Astrocyte (in vitro differentiated cells and primary cell): ENCODE measurements around the gene DGKB. TPM values are rescaled to one million over a fixed set of nuclear protein-coding genes. Genes with fewer than 3 reads are reported as not detected.
A peak's percentile ranks its signal among the peaks of the same experiment; 100 is the strongest.

Source experiments
- DNase-seq: peaks from one replicate; pipeline ENCODE4 v3.0.0-alpha.2; 2010; ENCODE audit warnings: low read depth
- FAIRE-seq: peaks from 2 replicates; lab custom pipeline; 2011; peaks lifted over from hg19 to GRCh38; lab: Jason Lieb, UNC
- H2AFZ ChIP-seq: 2 replicates; pipeline ENCODE4 v1.6.0; 2012; ENCODE audit warnings: low read depth, low read length, inconsistent platforms
- H3K27ac ChIP-seq: 2 replicates; pipeline ENCODE4 v1.5.1; 2011; ENCODE audit warnings: low read depth, low read length, inconsistent platforms
- H3K27me3 ChIP-seq: 2 replicates; pipeline ENCODE4 v1.6.0; 2011; ENCODE audit warnings: low read length, inconsistent platforms; ENCODE audit not compliant: insufficient read depth
- H3K36me3 ChIP-seq: 2 replicates; pipeline ENCODE4 v1.5.1; 2011; ENCODE audit warnings: low read length, inconsistent platforms; ENCODE audit not compliant: insufficient read depth
- H3K4me1 ChIP-seq: 2 replicates; pipeline ENCODE4 v1.5.1; 2011; ENCODE audit warnings: low read length, inconsistent platforms; ENCODE audit not compliant: insufficient read depth
- H3K4me2 ChIP-seq: 2 replicates; pipeline ENCODE4 v1.6.0; 2012; ENCODE audit warnings: low read length, inconsistent platforms
- H3K4me3 ChIP-seq: 2 replicates; pipeline ENCODE4 v1.5.1; 2011; ENCODE audit warnings: low read depth, mild to moderate bottlenecking, low read length, inconsistent platforms; ENCODE audit not compliant: insufficient read depth
- H3K79me2 ChIP-seq: 2 replicates; pipeline ENCODE4 v1.6.0; 2012; ENCODE audit warnings: mild to moderate bottlenecking, low read length, inconsistent platforms; ENCODE audit not compliant: insufficient read depth
- H3K9ac ChIP-seq: 2 replicates; pipeline ENCODE4 v1.6.0; 2012; ENCODE audit warnings: mild to moderate bottlenecking, low read length, inconsistent platforms
- H3K9me3 ChIP-seq: 2 replicates; pipeline ENCODE4 v1.5.1; 2012; ENCODE audit warnings: low read depth, mild to moderate bottlenecking, low read length, inconsistent platforms; ENCODE audit not compliant: insufficient read depth
- H4K20me1 ChIP-seq: 2 replicates; pipeline ENCODE4 v1.6.0; 2012; ENCODE audit warnings: low read length, inconsistent platforms; ENCODE audit not compliant: insufficient read depth
- H3K27ac Mint-ChIP-seq: one replicate; pipeline ENCODE4 v1.8.0; 2021; ENCODE audit warnings: mild to moderate bottlenecking, mixed read lengths; ENCODE audit not compliant: unreplicated experiment
- H3K27me3 Mint-ChIP-seq: one replicate; pipeline ENCODE4 v1.8.0; 2021; ENCODE audit warnings: low read depth, mixed read lengths; ENCODE audit not compliant: unreplicated experiment
- H3K36me3 Mint-ChIP-seq: one replicate; pipeline ENCODE4 v1.8.0; 2021; ENCODE audit warnings: low read depth, mixed read lengths; ENCODE audit not compliant: unreplicated experiment
- H3K4me1 Mint-ChIP-seq: one replicate; pipeline ENCODE4 v1.8.0; 2021; ENCODE audit warnings: low read depth, mixed read lengths; ENCODE audit not compliant: unreplicated experiment
- H3K4me3 Mint-ChIP-seq: one replicate; pipeline ENCODE4 v1.8.0; 2021; ENCODE audit warnings: mild to moderate bottlenecking, moderate library complexity, mixed read lengths; ENCODE audit not compliant: unreplicated experiment
- H3K9me3 Mint-ChIP-seq: one replicate; pipeline ENCODE4 v1.8.0; 2021; ENCODE audit warnings: mild to moderate bottlenecking, mixed read lengths; ENCODE audit not compliant: unreplicated experiment
- EZH2 ChIP-seq: IDR thresholded peaks from 2 replicates; pipeline ENCODE4 v1.6.1; 2012; ENCODE audit warnings: mild to moderate bottlenecking, low read length, inconsistent platforms; ENCODE audit not compliant: insufficient read depth
- total RNA-seq: library from RNA; stranded (reverse); gene quantifications from 2 replicates; pipeline ENCODE4 v1.2.1, GENCODE V29; 2021
- TF ChIP-seq, protein P1 (sequence below): IDR thresholded peaks from 2 replicates; pipeline ENCODE4 v1.5.1; 2011; ENCODE audit warnings: low read depth, mild to moderate bottlenecking, inconsistent platforms, low read length, moderate library complexity; ENCODE audit not compliant: insufficient read depth

Gene DGKB
- total RNA-seq, 1 donor from 2014 or later = 0.39 TPM

DNA sequence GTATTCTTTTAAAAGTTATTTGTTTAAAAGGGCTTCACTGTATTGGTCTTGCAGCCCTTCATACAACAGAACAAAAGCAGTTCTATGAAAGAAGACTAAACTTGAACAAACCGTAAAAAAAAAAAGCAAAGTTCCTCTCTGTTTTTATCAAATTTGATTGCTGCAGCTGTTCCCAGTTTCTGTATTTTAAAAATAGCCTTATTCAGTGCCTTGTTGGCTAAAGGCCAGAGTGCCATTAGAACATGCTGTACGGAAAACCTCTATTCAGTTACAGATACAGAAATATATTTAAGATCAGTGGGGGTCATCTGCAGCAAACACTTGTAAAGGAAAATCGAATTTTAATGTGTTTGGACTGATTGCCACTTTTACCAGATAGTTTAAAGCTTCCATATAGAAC is 705.3 kb downstream of the DGKB start:
- DNase-seq (peak; percentile 21), FAIRE-seq (no peak)
- Mint-ChIP-seq H3K9me3 (no peaks in the 10 kb centered on the region), H3K36me3 (no peaks in the 10 kb centered on the region), H3K27me3 (no peaks in the 10 kb centered on the region), H3K4me3 (no peak overlapping the region), H3K27ac (no peak overlapping the region), H3K4me1 (peaks cover 17% of the 10 kb centered on the region)
- H3K9ac ChIP-seq = no peak overlapping the region
- no peak for TF ChIP-seq EZH2
- TF ChIP-seq, protein P1, sequence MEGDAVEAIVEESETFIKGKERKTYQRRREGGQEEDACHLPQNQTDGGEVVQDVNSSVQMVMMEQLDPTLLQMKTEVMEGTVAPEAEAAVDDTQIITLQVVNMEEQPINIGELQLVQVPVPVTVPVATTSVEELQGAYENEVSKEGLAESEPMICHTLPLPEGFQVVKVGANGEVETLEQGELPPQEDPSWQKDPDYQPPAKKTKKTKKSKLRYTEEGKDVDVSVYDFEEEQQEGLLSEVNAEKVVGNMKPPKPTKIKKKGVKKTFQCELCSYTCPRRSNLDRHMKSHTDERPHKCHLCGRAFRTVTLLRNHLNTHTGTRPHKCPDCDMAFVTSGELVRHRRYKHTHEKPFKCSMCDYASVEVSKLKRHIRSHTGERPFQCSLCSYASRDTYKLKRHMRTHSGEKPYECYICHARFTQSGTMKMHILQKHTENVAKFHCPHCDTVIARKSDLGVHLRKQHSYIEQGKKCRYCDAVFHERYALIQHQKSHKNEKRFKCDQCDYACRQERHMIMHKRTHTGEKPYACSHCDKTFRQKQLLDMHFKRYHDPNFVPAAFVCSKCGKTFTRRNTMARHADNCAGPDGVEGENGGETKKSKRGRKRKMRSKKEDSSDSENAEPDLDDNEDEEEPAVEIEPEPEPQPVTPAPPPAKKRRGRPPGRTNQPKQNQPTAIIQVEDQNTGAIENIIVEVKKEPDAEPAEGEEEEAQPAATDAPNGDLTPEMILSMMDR = no peak
- no peak overlapping the region for H3K27ac ChIP-seq
- no peaks in the 10 kb centered on the region for H3K36me3 ChIP-seq
- no peak overlapping the region for H2AFZ ChIP-seq
- no peaks in the 10 kb centered on the region for H4K20me1 ChIP-seq
- no peaks in the 10 kb centered on the region for H3K27me3 ChIP-seq
- H3K9me3 ChIP-seq = no peaks in the 10 kb centered on the region
- peaks cover 5% of the 10 kb centered on the region for H3K4me1 ChIP-seq
- H3K4me3 ChIP-seq = no peak overlapping the region
- no peak overlapping the region for H3K4me2 ChIP-seq
- H3K79me2 ChIP-seq = no peaks in the 10 kb centered on the region

DNA sequence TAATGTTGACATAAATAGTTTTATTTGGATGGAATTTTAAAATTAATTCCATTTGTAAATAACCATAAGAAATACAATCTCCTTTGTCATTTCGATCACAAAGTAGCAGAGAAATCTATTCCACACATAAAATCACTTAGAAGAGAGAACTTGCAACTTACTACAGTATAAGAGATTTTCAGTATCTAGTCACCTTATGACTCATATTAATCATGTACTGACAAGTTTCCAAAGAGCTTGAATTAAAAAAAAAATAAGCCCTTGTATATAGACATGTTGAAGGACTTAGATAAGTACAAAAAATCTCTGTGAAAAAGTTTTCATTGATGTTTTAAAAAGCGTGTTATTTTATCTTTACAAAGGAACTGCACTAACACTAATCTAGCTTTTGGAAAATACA is 706.0 kb downstream of the DGKB start:
- Histone ChIP-seq H3K4me3 (no peak overlapping the region), H3K9ac (no peak overlapping the region), H3K79me2 (no peaks in the 10 kb centered on the region), H3K4me1 (peaks cover 5% of the 10 kb centered on the region), H3K36me3 (no peaks in the 10 kb centered on the region), H3K27ac (no peak overlapping the region), H3K27me3 (no peaks in the 10 kb centered on the region), H2AFZ (no peak overlapping the region), H4K20me1 (no peaks in the 10 kb centered on the region), H3K9me3 (no peaks in the 10 kb centered on the region), H3K4me2 (peak overlapping the region; percentile 17)
- Mint-ChIP-seq H3K36me3 (no peaks in the 10 kb centered on the region), H3K4me1 (peaks cover 19% of the 10 kb centered on the region), H3K27ac (peak overlapping the region; percentile 67), H3K9me3 (no peaks in the 10 kb centered on the region), H3K4me3 (no peak overlapping the region), H3K27me3 (no peaks in the 10 kb centered on the region)
- FAIRE-seq (no peak), DNase-seq (no peak)
- TF ChIP-seq, protein P1 = no peak
- no peak for TF ChIP-seq EZH2

- no peaks in the 10 kb centered on the region for H4K20me1 ChIP-seq
- DNase-seq (no peak), FAIRE-seq (no peak)
- H3K27ac Mint-ChIP-seq = no peak overlapping the region
- H3K27me3 ChIP-seq = no peaks in the 10 kb centered on the region
- H3K4me3 ChIP-seq = no peak overlapping the region
- no peaks in the 10 kb centered on the region for H3K36me3 Mint-ChIP-seq
- no peak overlapping the region for H3K4me3 Mint-ChIP-seq
- H3K36me3 ChIP-seq = no peaks in the 10 kb centered on the region
- no peaks in the 10 kb centered on the region for H3K9me3 ChIP-seq
- H3K9ac ChIP-seq = no peak overlapping the region
- peak overlapping the region; percentile 8 for H2AFZ ChIP-seq
- TF ChIP-seq EZH2 = no peak
- TF ChIP-seq, protein P1 = no peak
- H3K27me3 Mint-ChIP-seq = no peaks in the 10 kb centered on the region
- no peaks in the 10 kb centered on the region for H3K9me3 Mint-ChIP-seq
- H3K4me1 ChIP-seq = peaks cover 5% of the 10 kb centered on the region
- H3K27ac ChIP-seq = no peak overlapping the region
- H3K79me2 ChIP-seq = no peaks in the 10 kb centered on the region
- peak overlapping the region; percentile 2 for H3K4me2 ChIP-seq
- peaks cover 19% of the 10 kb centered on the region for H3K4me1 Mint-ChIP-seq
These were observed 706.7 kb downstream of the DGKB start for GRCh38 chr7:14195871-14196270.
